IMR-90 (cell line): Measurements from ENCODE around the gene RIOK1. TPM values are rescaled to one million over a fixed set of nuclear protein-coding genes. Genes with fewer than 3 reads are reported as not detected.

Experiments
- ATAC-seq: fragments of 200-7000 bp; cut with Tn5 transposase; 2 replicates; pipeline ENCODE4 v1.9.1; 2020; ENCODE audit warnings: low read depth, mild to moderate bottlenecking, moderate library complexity
- BruUV-seq: library from RNA; stranded (reverse); fragments of 400-500 nt; replicated peaks from 2 replicates; lab custom pipeline; 2021; lab: Mats Ljungman, UMichigan
- CTCF ChIA-PET: fragments of 300-600 bp; formaldehyde crosslinking; extraction: SDS; loops from one replicate; lab custom pipeline; 2021; ENCODE audit warnings: antibody characterized with exemption; lab: Yijun Ruan, JAX
- POLR2A ChIA-PET: fragments of 300-600 bp; sonication (Branson Sonifier 250); formaldehyde crosslinking; loops from one replicate; lab custom pipeline; 2022; ENCODE audit warnings: antibody characterized with exemption; ENCODE audit not compliant: unreplicated experiment; lab: Charles Lee
- DNase-seq: peaks from one replicate; pipeline ENCODE4 v3.0.0; 2013
- H2AFZ ChIP-seq: replicated peaks from 2 replicates; pipeline ENCODE3; 2013; ENCODE audit warnings: low read length, mild to moderate bottlenecking; ENCODE audit not compliant: poor library complexity
- H2AK5ac ChIP-seq: 2 replicates; pipeline ENCODE4 v1.6.1; 2013; ENCODE audit warnings: low read depth, low read length, inconsistent platforms
- H2AK9ac ChIP-seq: replicated peaks from 2 replicates; pipeline ENCODE3; 2013; ENCODE audit warnings: mild to moderate bottlenecking, low read depth, low read length, moderate library complexity; ENCODE audit not compliant: poor library complexity
- H2BK120ac ChIP-seq: 2 replicates; pipeline ENCODE4 v1.6.1; 2013; ENCODE audit warnings: low read depth, low read length, inconsistent platforms
- H2BK15ac ChIP-seq: 3 replicates; pipeline ENCODE4 v1.6.1; 2013; ENCODE audit warnings: low read depth, low read length, inconsistent platforms
- H2BK20ac ChIP-seq: 2 replicates; pipeline ENCODE4 v1.6.1; 2013; ENCODE audit warnings: low read depth, mild to moderate bottlenecking, inconsistent platforms, low read length, moderate library complexity
- H2BK5ac ChIP-seq: 2 replicates; pipeline ENCODE4 v1.6.1; 2013; ENCODE audit warnings: mild to moderate bottlenecking, low read depth, low read length, inconsistent platforms; ENCODE audit not compliant: poor library complexity, severe bottlenecking
- H3K14ac ChIP-seq: replicated peaks from 2 replicates; pipeline ENCODE4 v1.6.1; 2013; ENCODE audit warnings: low read depth, low read length, inconsistent platforms
- H3K18ac ChIP-seq: 2 replicates; pipeline ENCODE4 v1.6.1; 2013; ENCODE audit warnings: low read depth, low read length, control low read depth
- H3K23ac ChIP-seq: 2 replicates; pipeline ENCODE4 v1.6.1; 2013; ENCODE audit warnings: low read depth, low read length, inconsistent platforms
- H3K27ac ChIP-seq: 2 replicates; pipeline ENCODE4 v1.5.1; 2013; ENCODE audit warnings: mild to moderate bottlenecking, control low read depth, low read length; ENCODE audit not compliant: insufficient read depth
- H3K27me3 ChIP-seq: 2 replicates; pipeline ENCODE4 v1.6.1; 2013; ENCODE audit warnings: low read length; ENCODE audit not compliant: control insufficient read depth, insufficient read depth
- H3K36me3 ChIP-seq: 2 replicates; pipeline ENCODE4 v1.6.1; 2013; ENCODE audit warnings: low read length, mixed read lengths; ENCODE audit not compliant: control insufficient read depth, insufficient read depth
- H3K4ac ChIP-seq: 2 replicates; pipeline ENCODE4 v1.6.1; 2013; ENCODE audit warnings: low read depth, low read length, inconsistent platforms
- H3K4me1 ChIP-seq: 2 replicates; pipeline ENCODE4 v1.6.1; 2013; ENCODE audit warnings: low read length, mixed read lengths; ENCODE audit not compliant: control insufficient read depth, insufficient read depth
- H3K4me2 ChIP-seq: 2 replicates; pipeline ENCODE4 v1.6.1; 2013; ENCODE audit warnings: low read depth, mild to moderate bottlenecking, control low read depth, low read length, moderate library complexity
- H3K4me3 ChIP-seq: 2 replicates; pipeline ENCODE4 v1.5.1; 2013; ENCODE audit warnings: low read depth, mild to moderate bottlenecking, control low read depth, low read length, moderate library complexity; ENCODE audit not compliant: insufficient read depth
- H3K56ac ChIP-seq: 2 replicates; pipeline ENCODE4 v1.6.1; 2013; ENCODE audit warnings: low read length, inconsistent platforms; ENCODE audit not compliant: insufficient read depth; ENCODE audit errors: extremely low read depth
- H3K79me1 ChIP-seq, 2 experiments: 2 replicates each; pipeline ENCODE4 v1.6.1; 2013; ENCODE audit warnings: low read length in 2 of 2, inconsistent platforms in 1 of 2, low read depth in 1 of 2
- H3K9ac ChIP-seq: 2 replicates; pipeline ENCODE4 v1.6.1; 2013; ENCODE audit warnings: low read depth, low read length, control low read depth
- H3K9me1 ChIP-seq: 2 replicates; pipeline ENCODE4 v1.6.1; 2013; ENCODE audit warnings: low read length, inconsistent platforms; ENCODE audit not compliant: insufficient read depth
- H3K9me3 ChIP-seq: 2 replicates; pipeline ENCODE4 v1.6.1; 2013; ENCODE audit warnings: low read length; ENCODE audit not compliant: control insufficient read depth, insufficient read depth
- H4K20me1 ChIP-seq: 2 replicates; pipeline ENCODE4 v1.6.1; 2013; ENCODE audit warnings: low read length, inconsistent platforms; ENCODE audit not compliant: insufficient read depth
- H4K5ac ChIP-seq: 2 replicates; pipeline ENCODE4 v1.6.1; 2013; ENCODE audit warnings: mild to moderate bottlenecking, low read depth, low read length, control low read depth
- H4K8ac ChIP-seq, 2 experiments: 2 replicates each; pipeline ENCODE4 v1.6.1; 2013; ENCODE audit warnings: low read depth in 2 of 2, low read length in 2 of 2, control low read depth in 1 of 2, inconsistent platforms in 1 of 2
- H4K91ac ChIP-seq: 2 replicates; pipeline ENCODE4 v1.6.1; 2013; ENCODE audit warnings: low read depth, low read length, inconsistent platforms; ENCODE audit not compliant: insufficient read depth
- CEBPB ChIP-seq: IDR thresholded peaks from 2 replicates; pipeline ENCODE4 v1.6.1; 2012; ENCODE audit warnings: low read depth, low read length, improper control_type of control experiment
- CHD1 ChIP-seq: IDR thresholded peaks from 2 replicates; pipeline ENCODE4 v1.6.1; 2012; ENCODE audit warnings: low read depth, low read length, improper control_type of control experiment
- WGBS, 2 experiments: methylation state at CpG; one replicate each; pipeline versions ENCODE4 v1.1.5 to v1.1.7; 2013; ENCODE audit warnings: missing lambda C conversion rate in 2 of 2; ENCODE audit not compliant: insufficient read length in 1 of 2; ENCODE audit errors: extremely low coverage in 2 of 2; 5-methylcytosine and 5-hydroxymethylcytosine counted together
- dilution Hi-C: fragments of 300-500 bp; cut with HindIII; formaldehyde crosslinking; loops from one replicate; pipeline ENCODE4 v1.14.3; 2018; ENCODE audit warnings: low sequenced_read_pairs; ENCODE audit not compliant: unreplicated experiment
- in situ Hi-C: fragments of 300-500 bp; cut with MboI; formaldehyde crosslinking; loops from 3 replicates; pipeline ENCODE4 v1.14.3; 2019; ENCODE audit warnings: low sequenced_read_pairs, inconsistent platforms, mixed read lengths
- intact Hi-C: fragments of 100-400 bp; cut with micrococcal nuclease; formaldehyde crosslinking; loops from 2 replicates; pipeline ENCODE4 v1.10.0; 2022
- polyA plus RNA-seq, 3 experiments: library from polyadenylated mRNA; depleted of rRNA; stranded (reverse); fragments of >200 nt; gene quantifications; 2 replicates each; pipeline ENCODE4 v1.2.3, GENCODE V29; 2012; ENCODE audit warnings: low replicate concordance in 1 of 3
- total RNA-seq: library from RNA; depleted of rRNA; stranded (reverse); fragments of >200 nt; gene quantifications from 2 replicates; pipeline ENCODE4 v1.2.3, GENCODE V29; 2012

RIOK1 gene
- total and polyA plus RNA-seq, 2 of the 4 experiments (the other 2 are of a cell fraction) = 17.0 to 17.8 TPM

GRCh38 chr6:7391151-7391550, 1.5 kb downstream of the RIOK1 start:
- no peak overlapping the region for H2BK120ac ChIP-seq
- H3K27ac ChIP-seq = no peak overlapping the region

More at GRCh38 chr6:7391151-7391550, 1.5 kb downstream of the RIOK1 start:
- Histone ChIP-seq H4K91ac (no peak overlapping the region), H3K27me3 (no peaks in the 10 kb centered on the region), H3K56ac (no peak overlapping the region), H3K18ac (no peak overlapping the region), H3K79me1 (peaks cover 19 to 29% of the 10 kb centered on the region in 2 experiments), H3K23ac (peak overlapping the region; percentile 91), H2AK5ac (no peak overlapping the region), H3K9ac (no peak overlapping the region), H3K4me1 (no peaks in the 10 kb centered on the region), H4K8ac (peak overlapping the region in 1 of 2 experiments; percentile 19; a peak in 1 of 4 replicates), H3K4ac (no peak overlapping the region), H3K4me2 (peak overlapping the region; percentile 82; the same call in 1 of the 2 replicates), H2BK5ac (no peak overlapping the region), H2AFZ (no peak overlapping the region), H2AK9ac (no peak overlapping the region), H2BK20ac (no peak overlapping the region), H3K36me3 (peaks cover 7% of the 10 kb centered on the region), H4K5ac (no peak overlapping the region), H2BK15ac (no peak overlapping the region), H4K20me1 (peaks cover 6% of the 10 kb centered on the region; the same call in 1 of the 2 replicates), H3K9me3 (no peaks in the 10 kb centered on the region), H3K4me3 (no peak overlapping the region), H3K14ac (no peak overlapping the region), H3K9me1 (no peaks in the 10 kb centered on the region; the same call in 1 of the 2 replicates)
- TF ChIP-seq CEBPB (peak; percentile 35; the same call in 1 of the 2 replicates), CHD1 (no peak)
- ChIA-PET CTCF (no interaction called here), POLR2A (no interaction called here)
- in situ Hi-C loops = loop anchor here (10.0 kb wide), 1 partner anchor 86 kb away; no protein-coding TSS in a partner anchor
- dilution Hi-C loops = no loop called here
- no TSS peak for BruUV-seq
- ATAC-seq (no peak), DNase-seq (no peak)
- intact Hi-C loops = loop anchor here (2.0 kb wide), 1 partner anchor 200 kb away; the partner anchor contains the start of gene SNRNP48
- no CpG with 5 or more reads among the region's 4 CpGs for WGBS, 2 experiments
